Measurements from ENCODE around the gene MYO1B.

Gene MYO1B

DNA sequence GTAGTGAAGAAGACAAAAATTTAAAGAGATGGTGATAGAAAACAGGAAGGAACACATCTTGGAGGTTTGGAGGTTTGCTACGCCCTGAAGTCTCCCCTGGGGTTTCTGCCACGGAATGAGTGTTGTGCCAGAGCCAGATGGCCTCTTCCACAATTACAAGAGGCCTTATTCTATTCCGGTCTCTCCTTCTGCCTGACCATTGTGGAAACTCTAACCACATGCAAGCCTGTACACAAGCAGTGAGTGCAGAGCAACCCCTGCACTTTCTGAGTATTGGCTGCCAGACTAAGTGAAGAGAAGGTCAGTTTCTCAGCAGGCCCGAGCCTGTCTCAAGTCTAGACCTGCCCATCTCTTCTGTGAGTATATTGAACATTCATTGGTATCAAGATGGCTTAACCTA is 22.7 kb upstream of the MYO1B start:
- TF ChIP-seq, protein P1, sequence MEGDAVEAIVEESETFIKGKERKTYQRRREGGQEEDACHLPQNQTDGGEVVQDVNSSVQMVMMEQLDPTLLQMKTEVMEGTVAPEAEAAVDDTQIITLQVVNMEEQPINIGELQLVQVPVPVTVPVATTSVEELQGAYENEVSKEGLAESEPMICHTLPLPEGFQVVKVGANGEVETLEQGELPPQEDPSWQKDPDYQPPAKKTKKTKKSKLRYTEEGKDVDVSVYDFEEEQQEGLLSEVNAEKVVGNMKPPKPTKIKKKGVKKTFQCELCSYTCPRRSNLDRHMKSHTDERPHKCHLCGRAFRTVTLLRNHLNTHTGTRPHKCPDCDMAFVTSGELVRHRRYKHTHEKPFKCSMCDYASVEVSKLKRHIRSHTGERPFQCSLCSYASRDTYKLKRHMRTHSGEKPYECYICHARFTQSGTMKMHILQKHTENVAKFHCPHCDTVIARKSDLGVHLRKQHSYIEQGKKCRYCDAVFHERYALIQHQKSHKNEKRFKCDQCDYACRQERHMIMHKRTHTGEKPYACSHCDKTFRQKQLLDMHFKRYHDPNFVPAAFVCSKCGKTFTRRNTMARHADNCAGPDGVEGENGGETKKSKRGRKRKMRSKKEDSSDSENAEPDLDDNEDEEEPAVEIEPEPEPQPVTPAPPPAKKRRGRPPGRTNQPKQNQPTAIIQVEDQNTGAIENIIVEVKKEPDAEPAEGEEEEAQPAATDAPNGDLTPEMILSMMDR (IDR thresholded peaks at IDR 0.05; ENCODE audit: borderline replicate concordance, control extremely low read depth, extremely low read depth, insufficient read depth, missing control alignments): no peak
- in situ Hi-C loops (cut with MboI; ENCODE audit: low sequenced_read_pairs, unreplicated experiment): no loop called here
- no peak for DNase-seq (ENCODE audit: low spot score)

DNA sequence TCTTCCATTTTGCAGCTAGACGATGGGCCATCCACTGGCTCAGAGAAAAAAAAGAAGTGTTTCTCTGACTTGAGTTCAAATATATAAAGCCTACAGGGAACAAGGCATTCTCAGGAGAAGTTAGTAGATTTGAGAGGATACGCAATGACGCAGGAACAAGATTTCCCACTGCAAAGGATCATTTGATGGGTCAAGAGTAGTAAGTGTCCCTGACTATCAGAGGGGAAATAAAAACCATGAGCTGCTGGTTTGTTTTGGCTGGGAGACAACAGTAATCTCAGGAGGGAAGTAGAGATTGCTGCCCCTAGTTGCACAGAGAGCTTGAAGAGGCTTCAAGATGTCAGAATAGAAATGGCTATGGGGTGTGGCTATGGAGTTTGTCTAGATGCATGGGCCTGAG is 22.3 kb upstream of the MYO1B start:
- TF ChIP-seq, protein P1 (IDR thresholded peaks at IDR 0.05; ENCODE audit: borderline replicate concordance, control extremely low read depth, extremely low read depth, insufficient read depth, missing control alignments): no peak

DNA sequence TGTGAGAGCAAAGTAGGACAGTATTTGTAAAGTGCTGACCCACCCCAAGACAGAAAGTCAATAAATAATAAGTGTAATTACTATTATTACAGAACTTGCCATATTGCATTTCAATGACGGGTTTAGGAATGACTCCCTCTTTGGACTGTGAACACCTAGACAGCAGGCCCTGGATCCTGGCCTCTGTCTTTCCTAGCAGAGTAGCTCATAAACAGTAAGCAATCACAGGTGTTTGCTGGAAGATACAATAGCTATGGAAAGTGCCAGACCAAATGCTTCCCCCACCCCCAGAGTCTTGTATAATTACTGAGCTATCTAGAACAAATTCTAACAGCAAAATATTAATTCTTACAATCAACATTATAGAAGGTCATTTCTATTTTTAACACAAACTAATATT is 20.1 kb upstream of the MYO1B start:
- no peak for DNase-seq (ENCODE audit: low spot score)
- TF ChIP-seq, protein P1 (IDR thresholded peaks at IDR 0.05; ENCODE audit: borderline replicate concordance, control extremely low read depth, extremely low read depth, insufficient read depth, missing control alignments): no peak
- in situ Hi-C loops (cut with MboI; ENCODE audit: low sequenced_read_pairs, unreplicated experiment): no loop called here

More for the DNA sequence above, 22.3 kb upstream of the MYO1B start:
- DNase-seq (ENCODE audit: low spot score): no peak
- in situ Hi-C loops (cut with MboI; ENCODE audit: low sequenced_read_pairs, unreplicated experiment): no loop called here

DNA sequence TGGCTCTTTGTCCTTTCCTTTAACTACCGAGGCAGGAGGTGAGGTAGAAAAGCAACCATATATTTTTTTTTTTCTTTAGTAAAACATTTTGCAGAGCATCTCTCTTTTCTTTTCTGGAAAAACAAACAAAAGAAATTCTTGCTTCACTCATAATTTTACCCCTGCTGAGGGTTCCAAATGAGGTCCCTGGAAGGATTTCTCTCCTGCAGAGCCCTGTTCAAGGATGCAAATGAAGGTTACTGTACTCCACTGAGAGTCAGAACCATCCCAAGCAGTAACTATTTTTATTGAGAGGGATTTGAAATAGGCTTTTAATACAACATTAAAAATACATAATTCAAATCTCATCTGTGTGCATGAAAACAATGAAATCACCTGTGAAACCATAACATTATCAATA is 19.5 kb upstream of the MYO1B start:
- DNase-seq (ENCODE audit: low spot score): no peak
- in situ Hi-C loops (cut with MboI; ENCODE audit: low sequenced_read_pairs, unreplicated experiment): no loop called here
- TF ChIP-seq, protein P1 (IDR thresholded peaks at IDR 0.05; ENCODE audit: borderline replicate concordance, control extremely low read depth, extremely low read depth, insufficient read depth, missing control alignments): no peak

DNA sequence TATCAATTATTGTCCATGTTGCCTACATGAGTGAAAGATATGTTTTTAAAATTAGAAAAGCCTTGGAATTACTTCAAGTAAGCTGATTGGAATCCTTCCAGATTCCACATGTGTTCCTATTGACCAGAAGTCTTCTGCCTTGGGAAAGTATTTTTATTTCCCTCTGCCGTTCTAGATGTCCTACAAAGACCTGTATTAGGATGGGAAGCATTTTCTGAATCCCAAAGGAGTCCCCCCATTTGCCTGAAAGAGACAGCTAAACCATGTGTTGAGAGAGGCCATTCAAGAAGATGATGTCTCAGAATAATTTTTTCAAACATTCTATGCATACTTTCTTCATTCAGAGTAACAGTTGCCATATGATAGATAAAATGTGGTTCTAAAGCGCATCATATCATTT is 19.0 kb upstream of the MYO1B start:
- in situ Hi-C loops (cut with MboI; ENCODE audit: low sequenced_read_pairs, unreplicated experiment): no loop called here
- TF ChIP-seq, protein P1 (IDR thresholded peaks at IDR 0.05; ENCODE audit: borderline replicate concordance, control extremely low read depth, extremely low read depth, insufficient read depth, missing control alignments): no peak
- no peak for DNase-seq (ENCODE audit: low spot score)

DNA sequence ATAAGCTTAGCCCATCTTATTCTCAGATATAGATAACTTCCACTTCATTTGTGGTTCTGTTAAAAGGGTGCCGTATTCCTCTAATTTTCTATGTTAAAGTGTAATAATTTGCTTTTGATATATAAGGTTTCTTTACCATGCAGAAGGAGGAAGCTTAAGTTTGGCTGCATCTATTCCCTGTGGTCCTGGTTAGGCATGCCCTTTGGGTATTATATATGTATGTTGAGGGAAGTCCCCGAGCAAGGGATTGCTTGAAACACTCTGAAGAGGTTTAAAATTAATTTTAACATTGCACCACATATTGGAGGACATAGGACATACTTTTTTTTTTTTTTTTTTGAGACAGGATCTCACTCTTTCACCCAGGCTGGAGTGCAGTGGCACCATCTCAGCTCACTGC is 16.9 kb upstream of the MYO1B start:
- no peak for DNase-seq (ENCODE audit: low spot score)
- in situ Hi-C loops (cut with MboI; ENCODE audit: low sequenced_read_pairs, unreplicated experiment): no loop called here
- TF ChIP-seq, protein P1 (IDR thresholded peaks at IDR 0.05; ENCODE audit: borderline replicate concordance, control extremely low read depth, extremely low read depth, insufficient read depth, missing control alignments): no peak

DNA sequence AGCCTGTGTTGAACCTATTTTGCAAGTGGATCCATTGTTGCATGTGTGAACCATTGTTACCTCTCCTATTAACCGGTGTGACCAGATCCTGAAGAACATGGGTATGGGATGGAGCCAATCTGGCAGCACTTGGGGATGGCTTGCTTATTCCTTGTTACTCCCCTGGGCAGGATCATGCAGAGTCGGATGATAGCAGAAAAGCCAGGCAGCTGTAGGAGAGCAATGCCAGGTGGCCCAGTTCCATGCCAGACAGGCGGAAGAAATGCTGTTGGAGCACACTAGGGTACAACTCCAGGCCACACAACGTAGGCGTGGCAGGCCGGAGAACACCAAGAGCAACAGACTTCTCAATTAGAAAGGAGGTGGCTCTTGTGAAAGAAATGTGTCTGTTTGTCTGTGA is 16.3 kb upstream of the MYO1B start:
- DNase-seq (ENCODE audit: low spot score): no peak
- in situ Hi-C loops (cut with MboI; ENCODE audit: low sequenced_read_pairs, unreplicated experiment): no loop called here
- TF ChIP-seq, protein P1 (IDR thresholded peaks at IDR 0.05; ENCODE audit: borderline replicate concordance, control extremely low read depth, extremely low read depth, insufficient read depth, missing control alignments): no peak
